Measurements from ENCODE around the gene SMAD6.

The SMAD6 gene

DNA sequence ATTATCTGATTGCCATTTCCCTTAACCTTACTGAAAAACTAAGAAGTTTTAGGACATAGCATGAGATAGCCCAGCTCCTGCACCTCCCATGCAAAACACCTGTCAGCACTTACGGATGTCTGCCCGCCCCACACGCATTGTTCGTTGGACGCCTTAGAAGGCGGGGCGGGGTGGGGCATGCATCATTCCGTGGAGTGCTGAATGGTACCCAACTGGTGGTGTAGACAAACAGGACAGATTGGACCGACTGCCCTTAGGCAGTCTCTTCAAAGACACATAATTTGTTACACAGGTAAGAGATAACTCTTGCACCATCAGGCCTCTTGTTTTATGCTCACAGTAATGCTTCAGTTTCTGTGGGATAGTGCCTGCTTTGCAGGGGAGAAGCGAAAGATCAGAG lies 93.8 kb downstream of the SMAD6 start:
- no peak for TF ChIP-seq SIN3A (IDR thresholded peaks at IDR 0.05; ENCODE audit: borderline replicate concordance, insufficient read depth, low read length)
- TF ChIP-seq POLR2AphosphoS5 (IDR thresholded peaks at IDR 0.05; ENCODE audit: low read depth, low read length) = no peak
- no peak for TF ChIP-seq FOXP2 (optimal IDR thresholded peaks at IDR 0.05; ENCODE audit: borderline replicate concordance, extremely low read depth, extremely low read length, insufficient read depth)
- TF ChIP-seq, protein P1, sequence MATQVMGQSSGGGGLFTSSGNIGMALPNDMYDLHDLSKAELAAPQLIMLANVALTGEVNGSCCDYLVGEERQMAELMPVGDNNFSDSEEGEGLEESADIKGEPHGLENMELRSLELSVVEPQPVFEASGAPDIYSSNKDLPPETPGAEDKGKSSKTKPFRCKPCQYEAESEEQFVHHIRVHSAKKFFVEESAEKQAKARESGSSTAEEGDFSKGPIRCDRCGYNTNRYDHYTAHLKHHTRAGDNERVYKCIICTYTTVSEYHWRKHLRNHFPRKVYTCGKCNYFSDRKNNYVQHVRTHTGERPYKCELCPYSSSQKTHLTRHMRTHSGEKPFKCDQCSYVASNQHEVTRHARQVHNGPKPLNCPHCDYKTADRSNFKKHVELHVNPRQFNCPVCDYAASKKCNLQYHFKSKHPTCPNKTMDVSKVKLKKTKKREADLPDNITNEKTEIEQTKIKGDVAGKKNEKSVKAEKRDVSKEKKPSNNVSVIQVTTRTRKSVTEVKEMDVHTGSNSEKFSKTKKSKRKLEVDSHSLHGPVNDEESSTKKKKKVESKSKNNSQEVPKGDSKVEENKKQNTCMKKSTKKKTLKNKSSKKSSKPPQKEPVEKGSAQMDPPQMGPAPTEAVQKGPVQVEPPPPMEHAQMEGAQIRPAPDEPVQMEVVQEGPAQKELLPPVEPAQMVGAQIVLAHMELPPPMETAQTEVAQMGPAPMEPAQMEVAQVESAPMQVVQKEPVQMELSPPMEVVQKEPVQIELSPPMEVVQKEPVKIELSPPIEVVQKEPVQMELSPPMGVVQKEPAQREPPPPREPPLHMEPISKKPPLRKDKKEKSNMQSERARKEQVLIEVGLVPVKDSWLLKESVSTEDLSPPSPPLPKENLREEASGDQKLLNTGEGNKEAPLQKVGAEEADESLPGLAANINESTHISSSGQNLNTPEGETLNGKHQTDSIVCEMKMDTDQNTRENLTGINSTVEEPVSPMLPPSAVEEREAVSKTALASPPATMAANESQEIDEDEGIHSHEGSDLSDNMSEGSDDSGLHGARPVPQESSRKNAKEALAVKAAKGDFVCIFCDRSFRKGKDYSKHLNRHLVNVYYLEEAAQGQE (IDR thresholded peaks at IDR 0.05; ENCODE audit: insufficient read depth in 1 of 2, low read depth in 2 of 2, low read length in 2 of 2) = no peak
- TF ChIP-seq TAF1 (IDR thresholded peaks at IDR 0.05; ENCODE audit: borderline replicate concordance, insufficient read depth, low read length) = no peak

DNA sequence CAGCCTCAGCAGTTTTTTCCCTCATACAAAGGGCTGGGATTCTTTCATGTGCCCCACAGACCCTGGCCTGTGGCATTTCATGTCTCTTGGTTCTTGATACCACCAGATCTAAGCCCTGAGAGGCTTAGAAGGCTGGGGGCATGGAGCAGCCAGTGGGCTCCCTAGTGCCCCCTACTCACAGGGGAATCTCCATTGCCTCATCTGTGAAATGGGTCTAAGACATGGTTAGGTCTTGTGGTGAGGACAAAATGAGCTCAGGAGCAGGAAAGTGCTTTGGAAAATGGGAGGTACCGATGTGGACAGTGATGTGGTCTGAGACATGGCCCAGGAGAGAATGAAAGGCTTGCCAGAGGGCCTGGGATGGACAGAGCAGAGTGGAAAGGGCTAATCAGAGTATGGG lies 94.3 kb downstream of the SMAD6 start:
- no peak for TF ChIP-seq FOXP2 (optimal IDR thresholded peaks at IDR 0.05; ENCODE audit: borderline replicate concordance, extremely low read depth, extremely low read length, insufficient read depth)
- no peak for TF ChIP-seq TAF1 (IDR thresholded peaks at IDR 0.05; ENCODE audit: borderline replicate concordance, insufficient read depth, low read length)
- TF ChIP-seq POLR2AphosphoS5 (IDR thresholded peaks at IDR 0.05; ENCODE audit: low read depth, low read length) = no peak
- TF ChIP-seq, protein P1 (IDR thresholded peaks at IDR 0.05; ENCODE audit: insufficient read depth in 1 of 2, low read depth in 2 of 2, low read length in 2 of 2) = no peak
- TF ChIP-seq SIN3A (IDR thresholded peaks at IDR 0.05; ENCODE audit: borderline replicate concordance, insufficient read depth, low read length) = no peak

DNA sequence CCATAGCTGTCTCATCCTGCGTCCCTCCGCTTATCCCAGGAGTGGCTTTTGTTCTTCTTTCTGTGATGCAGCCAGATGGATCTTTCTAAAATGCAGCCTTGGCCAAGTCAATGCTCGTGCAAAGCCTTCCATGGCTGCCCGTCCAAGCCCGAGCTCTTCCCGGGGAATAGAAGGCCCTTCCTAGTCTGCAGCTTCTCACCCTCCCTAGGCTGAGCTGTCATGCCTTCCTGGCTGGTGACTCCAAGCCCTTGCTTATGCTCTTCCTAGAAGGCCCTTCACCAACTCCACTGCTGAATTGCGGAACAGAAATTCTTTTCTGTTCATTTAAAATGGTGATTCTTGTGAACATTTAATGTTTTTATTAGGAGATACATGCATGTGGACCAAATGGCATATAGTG lies 95.9 kb downstream of the SMAD6 start:
- TF ChIP-seq TAF1 (IDR thresholded peaks at IDR 0.05; ENCODE audit: borderline replicate concordance, insufficient read depth, low read length) = no peak
- TF ChIP-seq POLR2AphosphoS5 (IDR thresholded peaks at IDR 0.05; ENCODE audit: low read depth, low read length) = no peak
- TF ChIP-seq SIN3A (IDR thresholded peaks at IDR 0.05; ENCODE audit: borderline replicate concordance, insufficient read depth, low read length) = no peak
- TF ChIP-seq, protein P1 (IDR thresholded peaks at IDR 0.05; ENCODE audit: insufficient read depth in 1 of 2, low read depth in 2 of 2, low read length in 2 of 2) = no peak
- no peak for TF ChIP-seq FOXP2 (optimal IDR thresholded peaks at IDR 0.05; ENCODE audit: borderline replicate concordance, extremely low read depth, extremely low read length, insufficient read depth)

DNA sequence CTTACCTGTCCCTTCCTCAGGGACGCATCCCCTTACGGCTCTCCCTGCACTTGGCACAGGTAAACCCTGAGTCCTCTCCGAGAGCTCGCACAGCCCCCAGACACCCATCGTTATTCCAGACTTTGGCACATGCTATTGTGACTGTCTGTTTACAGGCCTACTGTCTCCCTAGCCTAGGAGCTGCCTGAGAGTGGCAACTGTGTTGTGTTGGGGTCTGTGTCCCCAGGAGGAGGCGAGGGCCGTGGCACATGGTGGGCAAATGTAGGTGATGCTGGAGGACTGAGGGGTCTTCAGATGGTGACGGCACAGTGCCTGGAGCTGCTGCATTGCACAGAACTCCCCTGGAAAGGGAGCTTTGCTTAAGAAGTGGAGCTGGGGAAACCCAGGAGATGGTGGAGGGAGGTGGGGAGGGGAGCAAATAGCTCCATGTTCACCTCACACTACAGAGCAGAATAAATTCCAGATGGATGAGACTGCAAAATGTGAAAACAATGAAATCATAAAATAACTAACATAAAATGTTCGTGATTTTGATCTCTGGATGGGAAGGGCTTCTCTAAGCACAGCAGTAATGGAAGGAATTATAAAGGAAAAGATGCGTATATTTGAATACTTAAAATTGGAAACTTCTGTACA lies 96.5 kb downstream of the SMAD6 start:
- TF ChIP-seq TAF1 (IDR thresholded peaks at IDR 0.05; ENCODE audit: borderline replicate concordance, insufficient read depth, low read length) (no peak), SIN3A (IDR thresholded peaks at IDR 0.05; ENCODE audit: borderline replicate concordance, insufficient read depth, low read length) (no peak), FOXP2 (optimal IDR thresholded peaks at IDR 0.05; ENCODE audit: borderline replicate concordance, extremely low read depth, extremely low read length, insufficient read depth) (no peak), POLR2AphosphoS5 (IDR thresholded peaks at IDR 0.05; ENCODE audit: low read depth, low read length) (no peak)
- TF ChIP-seq, protein P1 (IDR thresholded peaks at IDR 0.05; ENCODE audit: insufficient read depth in 1 of 2, low read depth in 2 of 2, low read length in 2 of 2) = no peak

Measured in PFSK-1 (cell line).